ENCODE data around the gene STPG4.

The STPG4 gene

GRCh38 chr2:47095349-47096020 is 59.6 kb downstream of the STPG4 start:
- FAIRE-seq, result no peak
- no peak for DNase-seq (ENCODE audit: insufficient read length)
- no peak for TF ChIP-seq POLR2AphosphoS5 (IDR thresholded peaks at IDR 0.05; ENCODE audit: low read depth, low read length)
- no peak for TF ChIP-seq POLR2A (IDR thresholded peaks at IDR 0.05; ENCODE audit: low read depth, low read length)
- no peak for TF ChIP-seq TAF1 (IDR thresholded peaks at IDR 0.05; ENCODE audit: borderline replicate concordance, low read depth, low read length)

- DNase-seq (ENCODE audit: insufficient read length), result no peak
- FAIRE-seq, result no peak
- no peak for TF ChIP-seq POLR2AphosphoS5 (IDR thresholded peaks at IDR 0.05; ENCODE audit: low read depth, low read length)
Measured at GRCh38 chr2:47094511-47095142, 60.5 kb downstream of the STPG4 start.

DNA sequence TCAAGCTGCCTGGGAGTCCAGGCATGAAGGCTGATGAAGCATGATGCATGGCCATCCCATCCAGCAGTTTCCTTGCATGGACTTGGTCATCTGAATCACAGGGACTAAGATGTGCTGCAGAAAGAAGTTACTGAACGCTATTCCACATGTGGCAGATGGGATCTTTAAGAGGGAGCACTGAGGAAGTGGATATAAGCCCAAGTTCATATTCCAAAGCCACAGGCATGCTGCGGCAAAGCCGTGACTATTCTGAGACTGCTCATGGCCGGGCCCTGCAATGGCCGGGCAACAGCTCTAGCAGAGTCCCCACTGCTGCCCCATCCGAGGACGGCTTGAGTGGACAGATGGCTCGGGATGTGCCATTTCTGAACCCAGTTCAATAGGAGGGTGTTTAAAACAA is 61.5 kb downstream of the STPG4 start:
- TF ChIP-seq POLR2AphosphoS5 (IDR thresholded peaks at IDR 0.05; ENCODE audit: low read depth, low read length) (no peak), TAF1 (IDR thresholded peaks at IDR 0.05; ENCODE audit: borderline replicate concordance, low read depth, low read length) (no peak), POLR2A (IDR thresholded peaks at IDR 0.05; ENCODE audit: low read depth, low read length) (no peak)
- DNase-seq (ENCODE audit: insufficient read length), result no peak
- no peak for FAIRE-seq

GRCh38 chr2:47092465-47092864 is 62.6 kb downstream of the STPG4 start:
- DNase-seq (ENCODE audit: insufficient read length), result no peak
- no peak for TF ChIP-seq POLR2AphosphoS5 (IDR thresholded peaks at IDR 0.05; ENCODE audit: low read depth, low read length)
- TF ChIP-seq TAF1 (IDR thresholded peaks at IDR 0.05; ENCODE audit: borderline replicate concordance, low read depth, low read length), result no peak
- TF ChIP-seq POLR2A (IDR thresholded peaks at IDR 0.05; ENCODE audit: low read depth, low read length), result no peak
- FAIRE-seq, result no peak

DNA sequence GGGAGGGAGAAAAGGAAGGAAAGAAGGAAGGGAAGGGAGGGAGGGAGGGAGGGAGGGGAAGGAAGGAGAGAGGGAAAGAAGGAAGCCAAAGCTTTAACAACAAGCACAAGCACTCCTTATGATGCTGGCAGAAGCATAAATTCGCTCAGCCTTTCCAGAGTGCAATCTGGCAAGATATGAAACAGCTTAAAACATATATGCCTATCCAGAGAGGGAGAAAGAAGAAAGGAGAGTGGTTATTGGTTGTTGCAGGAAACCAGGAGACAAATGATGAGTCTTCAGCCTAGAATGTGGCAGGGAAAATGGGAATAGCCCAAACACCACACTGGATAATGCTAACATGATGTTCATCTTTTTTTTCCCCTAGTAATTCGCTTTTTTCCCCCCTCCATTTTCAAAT is 64.0 kb downstream of the STPG4 start:
- no peak for FAIRE-seq
- TF ChIP-seq TAF1 (IDR thresholded peaks at IDR 0.05; ENCODE audit: borderline replicate concordance, low read depth, low read length) (no peak), POLR2AphosphoS5 (IDR thresholded peaks at IDR 0.05; ENCODE audit: low read depth, low read length) (no peak), POLR2A (IDR thresholded peaks at IDR 0.05; ENCODE audit: low read depth, low read length) (no peak)
- DNase-seq (ENCODE audit: insufficient read length), result no peak

- FAIRE-seq (no peak), DNase-seq (ENCODE audit: insufficient read length) (no peak)
- no peak for TF ChIP-seq TAF1 (IDR thresholded peaks at IDR 0.05; ENCODE audit: borderline replicate concordance, low read depth, low read length)
- no peak for TF ChIP-seq POLR2A (IDR thresholded peaks at IDR 0.05; ENCODE audit: low read depth, low read length)
- TF ChIP-seq POLR2AphosphoS5 (IDR thresholded peaks at IDR 0.05; ENCODE audit: low read depth, low read length), result no peak
Measured at GRCh38 chr2:47089083-47089464, 66.0 kb downstream of the STPG4 start.

DNA sequence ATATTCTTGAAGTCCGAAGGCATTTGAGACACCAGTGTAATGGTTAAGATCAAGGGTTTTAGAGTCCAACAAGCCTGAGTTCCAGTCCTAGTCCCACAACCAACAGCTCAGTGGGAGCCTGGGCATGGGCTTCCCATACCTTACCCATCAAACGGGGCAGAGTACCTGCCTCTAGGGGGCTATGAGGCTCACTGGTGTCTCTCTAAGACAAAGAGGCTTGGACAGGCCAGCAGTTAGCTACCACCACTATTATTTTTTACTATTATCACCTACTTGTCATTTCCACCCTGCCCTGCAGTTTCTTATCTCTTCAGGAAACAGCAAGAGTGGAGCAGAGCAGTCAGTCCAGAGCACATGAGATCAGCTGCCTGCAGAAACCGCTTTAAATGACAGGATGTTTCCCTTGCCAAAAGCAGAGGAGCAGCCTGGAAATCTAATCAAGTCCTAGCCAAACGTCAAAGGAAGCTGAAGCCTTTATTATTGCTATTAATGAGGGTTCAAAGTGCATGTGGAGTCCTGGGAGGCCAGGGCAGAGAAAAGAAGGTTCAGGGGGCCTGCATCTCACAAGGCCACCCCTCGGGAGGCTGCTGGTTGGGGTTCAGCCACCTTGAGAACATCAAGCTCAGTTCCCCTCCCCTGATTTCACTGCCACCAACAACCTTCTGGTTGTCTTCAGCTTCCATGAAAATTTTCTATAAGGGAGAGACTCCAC is 66.6 kb downstream of the STPG4 start:
- DNase-seq (ENCODE audit: insufficient read length) (no peak), FAIRE-seq (no peak)

GRCh38 chr2:47087051-47087450 is 68.1 kb downstream of the STPG4 start:
- DNase-seq (ENCODE audit: insufficient read length) (no peak), FAIRE-seq (no peak)
- TF ChIP-seq POLR2AphosphoS5 (IDR thresholded peaks at IDR 0.05; ENCODE audit: low read depth, low read length) (no peak), TAF1 (IDR thresholded peaks at IDR 0.05; ENCODE audit: borderline replicate concordance, low read depth, low read length) (no peak), POLR2A (IDR thresholded peaks at IDR 0.05; ENCODE audit: low read depth, low read length) (no peak)

More for the DNA sequence above, 66.6 kb downstream of the STPG4 start:
- no peak for TF ChIP-seq POLR2A (IDR thresholded peaks at IDR 0.05; ENCODE audit: low read depth, low read length)
- TF ChIP-seq POLR2AphosphoS5 (IDR thresholded peaks at IDR 0.05; ENCODE audit: low read depth, low read length), result no peak
- TF ChIP-seq TAF1 (IDR thresholded peaks at IDR 0.05; ENCODE audit: borderline replicate concordance, low read depth, low read length), result no peak

DNA sequence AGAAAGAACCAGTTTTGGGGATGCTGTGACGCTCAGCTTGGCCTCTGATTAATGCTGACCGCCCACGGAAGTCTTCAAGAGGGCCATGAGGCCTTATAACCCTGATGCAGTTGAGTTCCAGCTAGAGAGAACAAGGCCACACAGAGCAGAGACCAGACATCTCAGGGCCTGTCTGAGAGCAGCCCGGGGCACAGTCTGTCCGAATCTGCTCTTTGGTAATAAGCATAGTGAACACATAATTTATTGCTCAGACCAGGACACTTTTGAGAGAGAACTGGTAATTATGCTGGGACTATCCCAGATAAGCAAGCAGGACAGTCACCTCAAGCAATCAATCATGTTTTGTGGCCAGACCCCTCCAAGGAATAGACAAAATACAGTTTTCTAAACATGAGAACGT is 68.5 kb downstream of the STPG4 start:
- no peak for FAIRE-seq
- no peak for TF ChIP-seq POLR2AphosphoS5 (IDR thresholded peaks at IDR 0.05; ENCODE audit: low read depth, low read length)
- TF ChIP-seq TAF1 (IDR thresholded peaks at IDR 0.05; ENCODE audit: borderline replicate concordance, low read depth, low read length), result no peak
- no peak for TF ChIP-seq POLR2A (IDR thresholded peaks at IDR 0.05; ENCODE audit: low read depth, low read length)
- DNase-seq (ENCODE audit: insufficient read length), result no peak

- FAIRE-seq, result no peak
Measured at GRCh38 chr2:47086054-47086471, 69.0 kb downstream of the STPG4 start.

GRCh38 chr2:47083886-47084687 is 71.0 kb downstream of the STPG4 start:
- no peak for DNase-seq (ENCODE audit: insufficient read length)
- no peak for FAIRE-seq
- TF ChIP-seq POLR2A (IDR thresholded peaks at IDR 0.05; ENCODE audit: low read depth, low read length) (no peak), POLR2AphosphoS5 (IDR thresholded peaks at IDR 0.05; ENCODE audit: low read depth, low read length) (no peak), TAF1 (IDR thresholded peaks at IDR 0.05; ENCODE audit: borderline replicate concordance, low read depth, low read length) (no peak)

More at GRCh38 chr2:47086054-47086471, 69.0 kb downstream of the STPG4 start:
- DNase-seq (ENCODE audit: insufficient read length), result no peak
- no peak for TF ChIP-seq POLR2A (IDR thresholded peaks at IDR 0.05; ENCODE audit: low read depth, low read length)
- no peak for TF ChIP-seq TAF1 (IDR thresholded peaks at IDR 0.05; ENCODE audit: borderline replicate concordance, low read depth, low read length)
- TF ChIP-seq POLR2AphosphoS5 (IDR thresholded peaks at IDR 0.05; ENCODE audit: low read depth, low read length), result no peak
